Measurements from ENCODE around the gene DSCAM.

DNA sequence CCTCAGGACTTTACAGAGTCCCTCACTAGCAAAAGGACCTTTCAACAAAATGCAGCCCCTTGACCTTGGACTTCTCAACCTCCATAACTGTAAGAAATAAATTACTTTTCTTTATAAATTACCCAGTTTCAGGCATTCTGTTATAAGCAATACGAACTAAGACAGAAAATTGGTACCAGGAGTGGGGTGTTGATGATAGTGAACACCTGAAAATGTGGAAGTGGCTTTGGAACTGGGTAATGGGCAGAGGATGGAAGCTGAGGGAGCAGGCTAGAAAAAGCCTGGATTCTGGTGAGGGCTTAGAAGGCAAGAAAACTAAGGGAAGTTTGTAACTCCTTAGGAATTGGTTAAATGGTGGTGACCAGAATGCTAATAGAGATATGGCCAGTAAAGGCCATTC, 46.8 kb downstream of the DSCAM start:
- TF ChIP-seq YY1 (IDR thresholded peaks at IDR 0.05; ENCODE audit: extremely low read depth, insufficient replicate concordance, low read depth, low read length) = no peak
- TF ChIP-seq EZH2 (IDR thresholded peaks at IDR 0.05) = no peak
- TF ChIP-seq CTCF (IDR thresholded peaks at IDR 0.05 in 2 of 3, conservative IDR thresholded peaks at IDR 0.05 in 1 of 3; ENCODE audit: borderline replicate concordance in 1 of 3, insufficient read depth in 1 of 3, low read depth in 2 of 3, low read length in 2 of 3) = no peak
- TF ChIP-seq MAX (IDR thresholded peaks at IDR 0.05) = no peak

Data from HCT116 (cell line).